ENCODE data around the gene TRIM23. TPM values are rescaled to one million over a fixed set of nuclear protein-coding genes. Genes with fewer than 3 reads are reported as not detected.

The TRIM23 gene
- total RNA-seq, 1 donor from 2014 or later = 9.9 TPM

- DNase-seq (ENCODE audit: low read depth) = no peak
- H3K36me3 ChIP-seq (ENCODE audit: control insufficient read depth, insufficient read depth, low read length) = no peaks in the 10 kb centered on the region
- TF ChIP-seq CTCF (IDR thresholded peaks at IDR 0.05; ENCODE audit: insufficient read depth, low read length, poor library complexity, severe bottlenecking) = no peak
- H3K27me3 ChIP-seq (ENCODE audit: control insufficient read depth, insufficient read depth, low read length) = no peaks in the 10 kb centered on the region
- H3K4me3 ChIP-seq (ENCODE audit: low read depth, low read length) = no peak overlapping the region
These were observed 35.4 kb downstream of the TRIM23 start for GRCh38 chr5:65588694-65589093.

DNA sequence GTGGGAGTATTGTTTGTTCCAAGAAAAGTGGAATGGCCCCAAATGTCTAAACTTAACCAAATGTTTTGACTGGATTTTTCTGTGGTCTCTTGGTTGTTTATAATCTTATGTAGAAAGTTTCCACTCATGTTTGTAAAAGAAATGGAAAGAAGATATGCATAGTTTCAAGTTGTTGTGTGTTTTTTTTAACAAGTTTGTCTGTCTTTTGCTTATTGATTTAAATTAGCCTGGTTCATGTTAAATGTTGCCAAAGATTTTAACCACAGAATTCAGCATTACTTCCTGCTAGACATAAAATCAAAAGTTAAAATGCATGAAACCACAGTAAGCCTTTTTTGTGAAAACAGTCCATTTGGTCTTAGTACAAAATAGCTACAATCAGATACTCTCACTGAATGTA is 47.0 kb downstream of the TRIM23 start:
- no peak for TF ChIP-seq CTCF (IDR thresholded peaks at IDR 0.05; ENCODE audit: insufficient read depth, low read length, poor library complexity, severe bottlenecking)
- DNase-seq (ENCODE audit: low read depth) = no peak
- H3K36me3 ChIP-seq (ENCODE audit: control insufficient read depth, insufficient read depth, low read length) = no peaks in the 10 kb centered on the region
- no peaks in the 10 kb centered on the region for H3K27me3 ChIP-seq (ENCODE audit: control insufficient read depth, insufficient read depth, low read length)
- no peak overlapping the region for H3K4me3 ChIP-seq (ENCODE audit: low read depth, low read length)

- Histone ChIP-seq H3K27me3 (ENCODE audit: control insufficient read depth, insufficient read depth, low read length) (no peaks in the 10 kb centered on the region), H3K36me3 (ENCODE audit: control insufficient read depth, insufficient read depth, low read length) (no peaks in the 10 kb centered on the region), H3K4me3 (ENCODE audit: low read depth, low read length) (no peak overlapping the region)
- no peak for DNase-seq (ENCODE audit: low read depth)
- TF ChIP-seq CTCF (IDR thresholded peaks at IDR 0.05; ENCODE audit: insufficient read depth, low read length, poor library complexity, severe bottlenecking) = no peak
These were observed 53.4 kb downstream of the TRIM23 start for GRCh38 chr5:65570598-65571226.

GRCh38 chr5:65566505-65566904 is 57.6 kb downstream of the TRIM23 start:
- Histone ChIP-seq H3K4me3 (ENCODE audit: low read depth, low read length) (no peak overlapping the region), H3K27me3 (ENCODE audit: control insufficient read depth, insufficient read depth, low read length) (no peaks in the 10 kb centered on the region)

GRCh38 chr5:65563777-65564176 is 60.4 kb downstream of the TRIM23 start:
- H3K36me3 ChIP-seq (ENCODE audit: control insufficient read depth, insufficient read depth, low read length) = no peaks in the 10 kb centered on the region
- no peak for DNase-seq (ENCODE audit: low read depth)
- no peak for TF ChIP-seq CTCF (IDR thresholded peaks at IDR 0.05; ENCODE audit: insufficient read depth, low read length, poor library complexity, severe bottlenecking)
- no peaks in the 10 kb centered on the region for H3K27me3 ChIP-seq (ENCODE audit: control insufficient read depth, insufficient read depth, low read length)
- peak overlapping the region; percentile 63 for H3K4me3 ChIP-seq (ENCODE audit: low read depth, low read length)

More at GRCh38 chr5:65566505-65566904, 57.6 kb downstream of the TRIM23 start:
- DNase-seq (ENCODE audit: low read depth) = no peak
- no peak for TF ChIP-seq CTCF (IDR thresholded peaks at IDR 0.05; ENCODE audit: insufficient read depth, low read length, poor library complexity, severe bottlenecking)
- no peaks in the 10 kb centered on the region for H3K36me3 ChIP-seq (ENCODE audit: control insufficient read depth, insufficient read depth, low read length)

Measured in kidney epithelial cell (primary cell).